CD8-positive, alpha-beta memory T cell (primary cell): Measurements from ENCODE around the gene CWC22. TPM values are rescaled to one million over a fixed set of nuclear protein-coding genes. Genes with fewer than 3 reads are reported as not detected.

ENCODE experiments used
- CTCF ChIA-PET: fragments of 350-600 bp; sonication (Branson Sonifier 250); formaldehyde crosslinking; loops from one replicate; lab custom pipeline; 2021; ENCODE audit warnings: antibody characterized with exemption; lab: Charles Lee
- POLR2A ChIA-PET: fragments of 350-600 bp; sonication (Branson Sonifier 250); formaldehyde crosslinking; loops from one replicate; lab custom pipeline; 2021; ENCODE audit warnings: antibody characterized with exemption; lab: Charles Lee
- DNase-seq, 5 donors: peaks; one replicate each; pipeline versions ENCODE4 v3.0.0 to v3.0.0-alpha.2; 2020 to 2022; ENCODE audit warnings: mixed read lengths in 1 of 5
- H3K27ac ChIP-seq: one replicate; pipeline ENCODE4 v1.7.0; 2013; ENCODE audit warnings: low read depth, mild to moderate bottlenecking, low read length, moderate library complexity
- H3K27me3 ChIP-seq: 2 replicates; pipeline ENCODE4 v1.7.0; 2013; ENCODE audit warnings: low read length, mild to moderate bottlenecking; ENCODE audit not compliant: insufficient read depth, poor library complexity, severe bottlenecking
- H3K36me3 ChIP-seq: 2 replicates; pipeline ENCODE4 v1.7.0; 2013; ENCODE audit warnings: mild to moderate bottlenecking, low read length, moderate library complexity; ENCODE audit not compliant: insufficient read depth
- H3K4me1 ChIP-seq: 2 replicates; pipeline ENCODE4 v1.7.0; 2013; ENCODE audit warnings: mild to moderate bottlenecking, low read length, moderate library complexity; ENCODE audit not compliant: insufficient read depth
- H3K4me3 ChIP-seq: 2 replicates; pipeline ENCODE4 v1.7.0; 2013; ENCODE audit warnings: mild to moderate bottlenecking, low read length
- H3K9me3 ChIP-seq: 2 replicates; pipeline ENCODE4 v1.7.0; 2013; ENCODE audit warnings: mild to moderate bottlenecking, low read length
- H3K27ac Mint-ChIP-seq, 8 donors: one replicate each; pipeline ENCODE4 v1.8.0; 2020 to 2021; ENCODE audit warnings: mixed read lengths in 8 of 8, mild to moderate bottlenecking in 6 of 8, inconsistent platforms in 3 of 8, moderate library complexity in 3 of 8
- H3K27me3 Mint-ChIP-seq, 2 donors: one replicate each; pipeline ENCODE4 v1.8.0; 2020 to 2021; ENCODE audit warnings: mixed read lengths in 2 of 2, mild to moderate bottlenecking in 1 of 2, moderate library complexity in 1 of 2
- H3K36me3 Mint-ChIP-seq, 3 donors: one replicate each; pipeline ENCODE4 v1.8.0; 2020 to 2021; ENCODE audit warnings: mixed read lengths in 3 of 3, inconsistent platforms in 1 of 3, mild to moderate bottlenecking in 1 of 3
- H3K4me1 Mint-ChIP-seq, 3 donors: one replicate each; pipeline ENCODE4 v1.8.0; 2020 to 2021; ENCODE audit warnings: mixed read lengths in 3 of 3, inconsistent platforms in 1 of 3, mild to moderate bottlenecking in 1 of 3
- H3K4me3 Mint-ChIP-seq, 7 donors: one replicate each; pipeline ENCODE4 v1.8.0; 2020 to 2021; ENCODE audit warnings: mixed read lengths in 7 of 7, mild to moderate bottlenecking in 6 of 7, moderate library complexity in 4 of 7, inconsistent platforms in 2 of 7
- H3K9me3 Mint-ChIP-seq, 5 donors: one replicate each; pipeline ENCODE4 v1.8.0; 2020 to 2022; ENCODE audit warnings: mixed read lengths in 5 of 5, mild to moderate bottlenecking in 3 of 5, moderate library complexity in 2 of 5, inconsistent platforms in 1 of 5
- polyA plus RNA-seq: library from polyadenylated mRNA; unstranded; fragments of 300-500 nt; fragmentation: Illumina TruSeq; gene quantifications from one replicate; pipeline ENCODE4 v1.2.3, GENCODE V29; 2021
- total RNA-seq, 2 experiments: library from RNA; stranded (reverse); gene quantifications; one replicate each; pipeline ENCODE4 v1.2.3, GENCODE V29; 2021

CWC22 gene
- total and polyA plus RNA-seq, 3 experiments from 2014 or later = 30.9 to 32.7 (median 31.0) TPM

- Histone ChIP-seq H3K27me3 (no peaks in the 10 kb centered on the region), H3K36me3 (no peaks in the 10 kb centered on the region), H3K9me3 (no peaks in the 10 kb centered on the region), H3K4me3 (no peak overlapping the region), H3K27ac (no peak overlapping the region), H3K4me1 (peaks cover 31% of the 10 kb centered on the region)
- Mint-ChIP-seq H3K36me3 (peaks cover 0 to 28% (median 9%) of the 10 kb centered on the region in 3 donors), H3K27ac (peak overlapping the region in 1 of 8 donors; percentile 38), H3K27me3 (no peaks in the 10 kb centered on the region), H3K4me3 (peak overlapping the region in 1 of 7 donors; percentile 84), H3K9me3 (no peaks in the 10 kb centered on the region), H3K4me1 (peaks cover 51 to 93% (median 79%) of the 10 kb centered on the region in 3 donors)
- ChIA-PET POLR2A (no interaction called here), CTCF (no interaction called here)
- DNase-seq = no peak
Observed at GRCh38 chr2:180002198-180002770, 4.8 kb downstream of the CWC22 start.

DNA sequence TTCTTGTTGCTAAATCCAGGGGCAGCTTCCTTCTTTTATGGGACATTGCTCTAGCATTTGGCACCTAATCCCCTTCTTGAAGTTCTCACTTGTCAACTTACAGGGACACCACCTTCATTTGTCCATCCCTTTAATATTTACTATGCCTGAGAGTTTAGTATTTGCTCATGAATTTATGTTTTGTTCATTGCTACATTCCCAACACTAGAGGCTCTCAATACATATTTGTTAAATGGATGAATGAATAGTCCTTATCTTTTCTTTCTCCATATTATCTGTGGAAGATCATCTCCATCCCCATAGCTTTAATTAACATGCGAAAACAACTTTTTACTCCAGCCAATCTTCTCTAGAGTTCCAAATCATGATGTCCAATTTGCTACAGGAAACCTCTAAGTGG is 5.4 kb downstream of the CWC22 start:
- ChIA-PET CTCF (no interaction called here), POLR2A (no interaction called here)

GRCh38 chr2:180000434-180000833 is 6.7 kb downstream of the CWC22 start:
- CTCF ChIA-PET = no interaction called here

More for the DNA sequence above, 5.4 kb downstream of the CWC22 start:
- H3K27ac ChIP-seq = no peak overlapping the region
- no peak for DNase-seq
- H3K4me3 ChIP-seq = no peak overlapping the region
- no peaks in the 10 kb centered on the region for H3K9me3 Mint-ChIP-seq
- peaks cover 31% of the 10 kb centered on the region for H3K4me1 ChIP-seq
- H3K9me3 ChIP-seq = no peaks in the 10 kb centered on the region
- H3K36me3 Mint-ChIP-seq = peaks cover 0 to 25% (median 9%) of the 10 kb centered on the region in 3 donors
- H3K27me3 ChIP-seq = no peaks in the 10 kb centered on the region
- no peak overlapping the region for H3K4me3 Mint-ChIP-seq
- H3K36me3 ChIP-seq = no peaks in the 10 kb centered on the region
- H3K27me3 Mint-ChIP-seq = no peaks in the 10 kb centered on the region
- H3K27ac Mint-ChIP-seq = peak overlapping the region in 2 of 8 donors; percentile 56 to 64
- H3K4me1 Mint-ChIP-seq = peaks cover 49 to 92% (median 78%) of the 10 kb centered on the region in 3 donors

GRCh38 chr2:179999000-179999399 is 8.1 kb downstream of the CWC22 start:
- Histone ChIP-seq H3K4me3 (no peak overlapping the region), H3K4me1 (peaks cover 16% of the 10 kb centered on the region), H3K36me3 (no peaks in the 10 kb centered on the region), H3K27ac (no peak overlapping the region), H3K27me3 (no peaks in the 10 kb centered on the region), H3K9me3 (no peaks in the 10 kb centered on the region)
- Mint-ChIP-seq H3K9me3 (no peaks in the 10 kb centered on the region), H3K4me1 (peaks cover 54 to 93% (median 80%) of the 10 kb centered on the region in 3 donors), H3K27ac (no peak overlapping the region), H3K27me3 (no peaks in the 10 kb centered on the region), H3K36me3 (peaks cover 0 to 21% (median 10%) of the 10 kb centered on the region in 3 donors), H3K4me3 (no peak overlapping the region)
- DNase-seq = no peak
- POLR2A ChIA-PET = no interaction called here
- CTCF ChIA-PET = no interaction called here

More at GRCh38 chr2:180000434-180000833, 6.7 kb downstream of the CWC22 start:
- DNase-seq = no peak
- H3K36me3 Mint-ChIP-seq = peaks cover 0 to 20% (median 11%) of the 10 kb centered on the region in 3 donors
- Histone ChIP-seq H3K4me1 (peaks cover 19% of the 10 kb centered on the region), H3K9me3 (no peaks in the 10 kb centered on the region), H3K27me3 (no peaks in the 10 kb centered on the region), H3K27ac (no peak overlapping the region), H3K36me3 (no peaks in the 10 kb centered on the region), H3K4me3 (no peak overlapping the region)
- no peak overlapping the region for H3K4me3 Mint-ChIP-seq
- no peaks in the 10 kb centered on the region for H3K9me3 Mint-ChIP-seq
- H3K27ac Mint-ChIP-seq = no peak overlapping the region
- POLR2A ChIA-PET = no interaction called here
- H3K4me1 Mint-ChIP-seq = peaks cover 51 to 92% (median 81%) of the 10 kb centered on the region in 3 donors
- no peaks in the 10 kb centered on the region for H3K27me3 Mint-ChIP-seq

- no peaks in the 10 kb centered on the region for H3K27me3 Mint-ChIP-seq
Observed at GRCh38 chr2:179995741-179996515, 11.2 kb downstream of the CWC22 start.

DNA sequence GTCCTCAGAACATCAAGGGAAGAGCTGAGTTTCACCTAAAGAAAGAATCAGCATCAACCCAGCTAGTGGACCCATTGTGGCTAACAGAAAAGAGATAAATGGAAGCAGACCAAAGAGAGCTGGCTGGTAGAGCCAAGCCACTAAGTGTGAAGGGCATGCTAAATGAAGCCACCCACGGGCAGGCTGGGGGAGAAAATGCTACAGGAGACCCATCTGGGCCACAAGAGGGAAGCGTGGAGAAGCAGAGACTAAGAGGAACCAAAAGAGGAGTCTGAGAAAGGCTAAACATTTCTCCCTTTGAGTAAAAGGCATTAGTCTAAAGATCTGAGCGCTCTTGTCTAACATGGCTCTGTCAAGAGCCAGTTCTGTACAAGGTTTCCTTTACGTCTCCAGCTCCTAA is 15.8 kb downstream of the CWC22 start:
- H3K9me3 ChIP-seq = no peaks in the 10 kb centered on the region
- Mint-ChIP-seq H3K27me3 (no peaks in the 10 kb centered on the region), H3K36me3 (peaks cover 0 to 62% (median 12%) of the 10 kb centered on the region in 3 donors), H3K9me3 (no peaks in the 10 kb centered on the region), H3K27ac (peak overlapping the region in 5 of 8 donors; percentile 7 to 73 (median 54)), H3K4me1 (peaks cover 44 to 65% (median 61%) of the 10 kb centered on the region in 3 donors), H3K4me3 (no peak overlapping the region)
- peaks cover 26% of the 10 kb centered on the region for H3K36me3 ChIP-seq
- H3K27ac ChIP-seq = no peak overlapping the region
- H3K4me3 ChIP-seq = no peak overlapping the region
- no peak for DNase-seq
- H3K4me1 ChIP-seq = peaks cover 16% of the 10 kb centered on the region
- CTCF ChIA-PET = no interaction called here
- POLR2A ChIA-PET = no interaction called here
- no peaks in the 10 kb centered on the region for H3K27me3 ChIP-seq

More at GRCh38 chr2:179995741-179996515, 11.2 kb downstream of the CWC22 start:
- Mint-ChIP-seq H3K9me3 (no peaks in the 10 kb centered on the region), H3K4me1 (peaks cover 55 to 88% (median 81%) of the 10 kb centered on the region in 3 donors), H3K4me3 (no peak overlapping the region), H3K36me3 (peaks cover 0 to 37% (median 9%) of the 10 kb centered on the region in 3 donors), H3K27ac (peak overlapping the region in 3 of 8 donors; percentile 16 to 39 (median 20))
- H3K36me3 ChIP-seq = peaks cover 15% of the 10 kb centered on the region
- H3K4me3 ChIP-seq = no peak overlapping the region
- peaks cover 18% of the 10 kb centered on the region for H3K4me1 ChIP-seq
- POLR2A ChIA-PET = no interaction called here
- CTCF ChIA-PET = no interaction called here
- no peaks in the 10 kb centered on the region for H3K9me3 ChIP-seq
- no peak overlapping the region for H3K27ac ChIP-seq
- H3K27me3 ChIP-seq = no peaks in the 10 kb centered on the region
- no peak for DNase-seq

- Mint-ChIP-seq H3K4me1 (peaks cover 41 to 65% (median 61%) of the 10 kb centered on the region in 3 donors), H3K27ac (peak overlapping the region in 5 of 8 donors; percentile 2 to 73 (median 22)), H3K27me3 (no peaks in the 10 kb centered on the region), H3K4me3 (no peak overlapping the region), H3K9me3 (no peaks in the 10 kb centered on the region), H3K36me3 (peaks cover 0 to 67% (median 17%) of the 10 kb centered on the region in 3 donors)
- H3K36me3 ChIP-seq = peaks cover 31% of the 10 kb centered on the region
- no peaks in the 10 kb centered on the region for H3K27me3 ChIP-seq
- POLR2A ChIA-PET = no interaction called here
- no peak overlapping the region for H3K4me3 ChIP-seq
- peaks cover 16% of the 10 kb centered on the region for H3K4me1 ChIP-seq
- CTCF ChIA-PET = no interaction called here
- H3K27ac ChIP-seq = no peak overlapping the region
- no peaks in the 10 kb centered on the region for H3K9me3 ChIP-seq
- DNase-seq = no peak
Observed at GRCh38 chr2:179990676-179991317, 16.3 kb downstream of the CWC22 start.

- peaks cover 25 to 51% (median 40%) of the 10 kb centered on the region in 3 donors for H3K4me1 Mint-ChIP-seq
- peaks cover 36% of the 10 kb centered on the region for H3K36me3 ChIP-seq
- POLR2A ChIA-PET = no interaction called here
Observed at GRCh38 chr2:179987916-179988315, 19.2 kb downstream of the CWC22 start.

More at GRCh38 chr2:179987916-179988315, 19.2 kb downstream of the CWC22 start:
- no peaks in the 10 kb centered on the region for H3K27me3 ChIP-seq
- CTCF ChIA-PET = no interaction called here
- Mint-ChIP-seq H3K36me3 (peaks cover 23 to 85% (median 29%) of the 10 kb centered on the region in 3 donors), H3K27ac (no peak overlapping the region), H3K27me3 (no peaks in the 10 kb centered on the region), H3K4me3 (no peak overlapping the region), H3K9me3 (no peaks in the 10 kb centered on the region)
- H3K9me3 ChIP-seq = no peaks in the 10 kb centered on the region
- DNase-seq = no peak
- H3K27ac ChIP-seq = no peak overlapping the region
- H3K4me1 ChIP-seq = peaks cover 16% of the 10 kb centered on the region
- H3K4me3 ChIP-seq = no peak overlapping the region
